ENCODE results near the gene FAM107B. TPM values are rescaled to one million over a fixed set of nuclear protein-coding genes. Genes with fewer than 3 reads are reported as not detected.
"Not testable (repeated sequence)": the region's sequence is repeated elsewhere in the genome, so short reads cannot be mapped to it uniquely, and the experiment has no call there.

FAM107B gene
- total RNA-seq, 1 donor from 2014 or later = 43.0 TPM

GRCh38 chr10:14692344-14693076, 82.2 kb downstream of the FAM107B start:
- no peak for DNase-seq (ENCODE audit: low spot score)
- no peaks in the 10 kb centered on the region for H3F3A ChIP-seq (ENCODE audit: low read depth)
- no peaks in the 10 kb centered on the region for H3K27me3 ChIP-seq
- H3K9me3 Mint-ChIP-seq = no peaks in the 10 kb centered on the region
- no peak overlapping the region for H3K4me3 ChIP-seq
- TF ChIP-seq CTCF (IDR thresholded peaks at IDR 0.05) = no peak
- no peak for TF ChIP-seq EZH2phosphoT487 (IDR thresholded peaks at IDR 0.05)
- TF ChIP-seq EZH2 (IDR thresholded peaks at IDR 0.05) = no peak
- peaks cover 9% of the 10 kb centered on the region for H3K4me1 Mint-ChIP-seq
- no peaks in the 10 kb centered on the region for H4K20me1 ChIP-seq (ENCODE audit: low read depth)
- H3K27ac Mint-ChIP-seq = no peak overlapping the region
- H3K4me2 ChIP-seq = no peak overlapping the region
- H3K9me3 ChIP-seq (ENCODE audit: low read depth) = no peaks in the 10 kb centered on the region
- H3K27ac ChIP-seq = no peak overlapping the region
- H3K4me1 ChIP-seq = no peaks in the 10 kb centered on the region
- H3K36me3 Mint-ChIP-seq = peaks cover 2% of the 10 kb centered on the region
- no peak overlapping the region for H3K4me3 Mint-ChIP-seq
- no peaks in the 10 kb centered on the region for H3K79me2 ChIP-seq (ENCODE audit: low read depth)
- H2AFZ ChIP-seq (replicated peaks) = no peak overlapping the region
- no peaks in the 10 kb centered on the region for H3K36me3 ChIP-seq
- no peak overlapping the region for H3K9ac ChIP-seq
- H3K27me3 Mint-ChIP-seq (ENCODE audit: insufficient read depth, low read depth) = peaks cover 8% of the 10 kb centered on the region

- Histone ChIP-seq H2AFZ (replicated peaks) (no peak overlapping the region), H3K27me3 (no peaks in the 10 kb centered on the region), H3K4me3 (no peak overlapping the region), H3K36me3 (no peaks in the 10 kb centered on the region), H3K9ac (no peak overlapping the region), H3K9me3 (ENCODE audit: low read depth) (no peaks in the 10 kb centered on the region), H3K79me2 (ENCODE audit: low read depth) (no peaks in the 10 kb centered on the region), H4K20me1 (ENCODE audit: low read depth) (no peaks in the 10 kb centered on the region), H3K4me1 (peaks cover 5% of the 10 kb centered on the region), H3K27ac (no peak overlapping the region), H3K4me2 (no peak overlapping the region), H3F3A (ENCODE audit: low read depth) (no peaks in the 10 kb centered on the region)
- H3K27me3 Mint-ChIP-seq (ENCODE audit: insufficient read depth, low read depth) = peaks cover 8% of the 10 kb centered on the region
- H3K36me3 Mint-ChIP-seq = peaks cover 2% of the 10 kb centered on the region
- TF ChIP-seq EZH2phosphoT487 (IDR thresholded peaks at IDR 0.05) (no peak), CTCF (IDR thresholded peaks at IDR 0.05) (no peak), EZH2 (IDR thresholded peaks at IDR 0.05) (no peak)
- DNase-seq (ENCODE audit: low spot score) = no peak
- H3K27ac Mint-ChIP-seq = no peak overlapping the region
- H3K4me1 Mint-ChIP-seq = peaks cover 9% of the 10 kb centered on the region
- no peaks in the 10 kb centered on the region for H3K9me3 Mint-ChIP-seq
- H3K4me3 Mint-ChIP-seq = no peak overlapping the region
Measured at GRCh38 chr10:14691359-14691758, 83.3 kb downstream of the FAM107B start.

- H3K79me2 ChIP-seq (ENCODE audit: low read depth) = no peaks in the 10 kb centered on the region
- H3F3A ChIP-seq (ENCODE audit: low read depth) = no peaks in the 10 kb centered on the region
- Mint-ChIP-seq H3K27ac (peak overlapping the region; percentile 46), H3K9me3 (no peaks in the 10 kb centered on the region), H3K4me1 (peaks cover 9% of the 10 kb centered on the region), H3K36me3 (peaks cover 2% of the 10 kb centered on the region), H3K27me3 (ENCODE audit: insufficient read depth, low read depth) (peaks cover 10% of the 10 kb centered on the region), H3K4me3 (no peak overlapping the region)
- no peaks in the 10 kb centered on the region for H3K9me3 ChIP-seq (ENCODE audit: low read depth)
- DNase-seq (ENCODE audit: low spot score) = no peak
- peaks cover 5% of the 10 kb centered on the region for H3K4me1 ChIP-seq
- H3K4me2 ChIP-seq = no peak overlapping the region
- no peak overlapping the region for H3K4me3 ChIP-seq
- TF ChIP-seq EZH2 (IDR thresholded peaks at IDR 0.05) (no peak), CTCF (IDR thresholded peaks at IDR 0.05) (no peak), EZH2phosphoT487 (IDR thresholded peaks at IDR 0.05) (no peak)
- no peaks in the 10 kb centered on the region for H3K36me3 ChIP-seq
- no peak overlapping the region for H3K27ac ChIP-seq
- no peaks in the 10 kb centered on the region for H4K20me1 ChIP-seq (ENCODE audit: low read depth)
- H3K9ac ChIP-seq = no peak overlapping the region
- no peaks in the 10 kb centered on the region for H3K27me3 ChIP-seq
- no peak overlapping the region for H2AFZ ChIP-seq (replicated peaks)
Measured at GRCh38 chr10:14688606-14689005, 86.1 kb downstream of the FAM107B start.

GRCh38 chr10:14688189-14688588, 86.5 kb downstream of the FAM107B start:
- not testable (repeated sequence) for H3K4me2 ChIP-seq; DNase-seq (ENCODE audit: low spot score); H3K27ac ChIP-seq; H3K4me3 Mint-ChIP-seq; H3K9ac ChIP-seq; H3K9me3 ChIP-seq (ENCODE audit: low read depth); H3K9me3 Mint-ChIP-seq; H3F3A ChIP-seq (ENCODE audit: low read depth); H3K79me2 ChIP-seq (ENCODE audit: low read depth); H3K27me3 Mint-ChIP-seq (ENCODE audit: insufficient read depth, low read depth); H3K4me1 ChIP-seq; H4K20me1 ChIP-seq (ENCODE audit: low read depth); H3K36me3 Mint-ChIP-seq; H3K4me1 Mint-ChIP-seq; H3K4me3 ChIP-seq; H3K27me3 ChIP-seq; H3K36me3 ChIP-seq; H2AFZ ChIP-seq (replicated peaks)
- peak overlapping the region; percentile 46 for H3K27ac Mint-ChIP-seq

All from neural progenitor cell (in vitro differentiated cells).